K562 (cell line): ENCODE results near the gene TIMM17A. TPM values are rescaled to one million over a fixed set of nuclear protein-coding genes. Genes with fewer than 3 reads are reported as not detected.

Source experiments
- CBX8 ChIP-seq: fragments of 200-600 bp; sonication (generic); IDR thresholded peaks from 2 replicates; pipeline ENCODE4 v1.6.1; 2012; ENCODE audit warnings: borderline replicate concordance, mixed run types, low read depth, mild to moderate bottlenecking, moderate library complexity, mixed read lengths, low read length, control low read depth, inconsistent platforms; ENCODE audit not compliant: poor library complexity, severe bottlenecking; ENCODE audit errors: extremely low read depth
- CC2D1A ChIP-seq: fragments of 450-650 bp; IDR thresholded peaks from 2 replicates; pipeline ENCODE4 v1.6.1; 2017; ENCODE audit warnings: mild to moderate bottlenecking
- CEBPB ChIP-seq: fragments of 450-650 bp; IDR thresholded peaks from 2 replicates; pipeline ENCODE4 v1.6.1; 2016; ENCODE audit warnings: missing genetic modification characterization, missing compliant biosample characterization
- CREB1 ChIP-seq, 2 experiments: sonication (generic) in 1 of 2; formaldehyde crosslinking in 1 of 2; IDR thresholded peaks; 2 replicates each; pipeline versions ENCODE4 v1.6.1 to v1.8.0; 2012 to 2022; ENCODE audit warnings: inconsistent platforms in 1 of 2, mild to moderate bottlenecking in 1 of 2, missing genetic modification reagents in 1 of 2, moderate library complexity in 1 of 2
- DEAF1 ChIP-seq: fragments of 450-650 bp; formaldehyde crosslinking; IDR thresholded peaks from 2 replicates; pipeline ENCODE4 v1.4.0; 2020; ENCODE audit warnings: mild to moderate bottlenecking, moderate library complexity
- E2F3 ChIP-seq: fragments of 250-450 bp; sonication (Bioruptor Pico); IDR thresholded peaks from 2 replicates; pipeline ENCODE4 v1.4.0; 2020; ENCODE audit warnings: mild to moderate bottlenecking
- EP300 ChIP-seq: IDR thresholded peaks from 2 replicates; pipeline ENCODE4 v1.6.1; 2012; ENCODE audit warnings: low read length, improper control_type of control experiment
- HCFC1 ChIP-seq: IDR thresholded peaks from 2 replicates; pipeline ENCODE4 v1.6.1; 2012; ENCODE audit warnings: low read depth, low read length, improper control_type of control experiment
- HMGN3 ChIP-seq: IDR thresholded peaks from 2 replicates; pipeline ENCODE4 v1.6.1; 2011; ENCODE audit warnings: borderline replicate concordance, low read depth, mild to moderate bottlenecking, mixed read lengths, low read length; ENCODE audit not compliant: insufficient read length; ENCODE audit errors: extremely low read depth
- KDM2B ChIP-seq: fragments of 250-450 bp; sonication (Bioruptor Pico); IDR thresholded peaks from 2 replicates; pipeline ENCODE4 v1.8.0; 2021; ENCODE audit warnings: mild to moderate bottlenecking, moderate library complexity
- NCOR1 ChIP-seq: fragments of 450-650 bp; IDR thresholded peaks from 2 replicates; pipeline ENCODE4 v1.6.1; 2016; ENCODE audit warnings: mild to moderate bottlenecking, moderate library complexity
- NUFIP1 ChIP-seq: fragments of 450-650 bp; IDR thresholded peaks from 2 replicates; pipeline ENCODE4 v1.6.1; 2018; ENCODE audit not compliant: partially characterized antibody
- RBM14 ChIP-seq: fragments of 200-400 bp; formaldehyde crosslinking; IDR thresholded peaks from 2 replicates; pipeline ENCODE4 v1.6.1; 2018; ENCODE audit warnings: low read depth, mild to moderate bottlenecking, low read length, moderate library complexity, borderline replicate concordance; ENCODE audit not compliant: insufficient read depth
- RBM39 ChIP-seq: fragments of 200-400 bp; formaldehyde crosslinking; optimal IDR thresholded peaks from 2 replicates; pipeline ENCODE3; 2018; ENCODE audit warnings: low read depth, low read length
- RHOXF2B ChIP-seq: fragments of 250-450 bp; sonication (Bioruptor Pico); conservative IDR thresholded peaks from 2 replicates; pipeline ENCODE4 v1.5.1; 2021
- ZBTB11 ChIP-seq, 3 experiments: fragments of 200-800 bp in 1 of 3; fragments of 250-450 bp in 1 of 3; fragments of 450-650 bp in 1 of 3; sonication (Bioruptor Pico) in 1 of 3; sonication (Bioruptor generic) in 1 of 3; formaldehyde crosslinking in 1 of 3; IDR thresholded peaks; 2 replicates each; pipeline versions ENCODE4 v1.6.1 to v1.8.0; 2016 to 2022; ENCODE audit warnings: mild to moderate bottlenecking in 2 of 3, missing genetic modification characterization in 2 of 3, missing compliant biosample characterization in 1 of 3, moderate library complexity in 1 of 3
- ZNF24 ChIP-seq: fragments of 450-650 bp; IDR thresholded peaks from 2 replicates; pipeline ENCODE4 v1.6.1; 2016
- ZNF583 ChIP-seq: fragments of 250-450 bp; sonication (Bioruptor Pico); IDR thresholded peaks from 2 replicates; pipeline ENCODE4 v1.4.0; 2020
- ZNF740 ChIP-seq, 3 experiments: fragments of 200-800 bp in 1 of 3; sonication (Bioruptor generic) in 1 of 3; sonication (generic) in 1 of 3; formaldehyde crosslinking in 1 of 3; IDR thresholded peaks; 2 replicates each; pipeline versions ENCODE4 v1.6.1 to v1.8.0; 2016 to 2022; ENCODE audit warnings: mild to moderate bottlenecking in 2 of 3, missing compliant biosample characterization in 2 of 3, missing genetic modification characterization in 2 of 3, missing genetic modification reagents in 1 of 3
- polyA plus RNA-seq, 8 experiments: library from polyadenylated mRNA; depleted of rRNA in 4 of 8; stranded (reverse) in 5 of 8; unstranded in 3 of 8; fragments of >200 nt; fragmentation: Nextera tagmentation in 2 of 8; fragmentation: Illumina TruSeq in 1 of 8; extraction: Ambion mirVana in 2 of 8; extraction: Trizol in 1 of 8; gene quantifications; 2 replicates each; pipeline versions ENCODE4 v1.2.1 to v1.2.3, GENCODE V29; 2011 to 2014; ENCODE audit warnings: inconsistent platforms in 1 of 8, missing spikeins in 1 of 8
- total RNA-seq, 7 experiments: library from RNA; depleted of rRNA in 6 of 7; stranded (reverse); fragments of >200 nt in 6 of 7; fragmentation: Illumina TruSeq in 2 of 7; extraction: Trizol in 2 of 7; gene quantifications; 2 replicates each; pipeline versions ENCODE4 v1.2.1 to v1.2.3, GENCODE V29; 2011 to 2021; ENCODE audit warnings: low replicate concordance in 1 of 7

TIMM17A gene
- total and polyA plus RNA-seq, 9 of the 15 experiments (the other 6 are each of a cell fraction or from before 2014, with no cell fraction given), result 116 to 744 (median 180) TPM

GRCh38 chr1:201941420-201942128 is 13.7 kb upstream of the TIMM17A start (continued):
- peak; percentile 58; the same call in 1 of the 2 replicates for TF ChIP-seq EP300
- no peak for TF ChIP-seq HCFC1
- no peak for TF ChIP-seq ZNF24
- TF ChIP-seq KDM2B (CRISPR knock-in tag), result no peak
- no peak for TF ChIP-seq RBM39
- peak in 1 of 3 experiments; percentile 56; a peak in 1 of 6 replicates for TF ChIP-seq ZBTB11 (CRISPR knock-in tag; IDR thresholded peaks at IDR 0.05)
- TF ChIP-seq CEBPB (tag), result no peak
- TF ChIP-seq NCOR1, result peak; percentile 82
- TF ChIP-seq ZNF740 (CRISPR knock-in tag; IDR thresholded peaks at IDR 0.05), result peak; percentile 75; the same call in 1 of the 2 replicates
- no peak for TF ChIP-seq ZNF740 (tag; IDR thresholded peaks at IDR 0.05)
- TF ChIP-seq CBX8, result no peak
- no peak for TF ChIP-seq HMGN3
- no peak for TF ChIP-seq RHOXF2B
- no peak for TF ChIP-seq DEAF1
- TF ChIP-seq ZNF583 (CRISPR knock-in tag), result peak; percentile 59; the same call in 1 of the 2 replicates
- TF ChIP-seq NUFIP1, result no peak
- TF ChIP-seq RBM14, result no peak
- TF ChIP-seq CC2D1A, result peak; percentile 73; the same call in 1 of the 2 replicates
- 0 out of 2 replicates have a peak, but pooled peaks have one; percentile 29 for TF ChIP-seq E2F3 (CRISPR knock-in tag)
- peak; percentile 48; the same call in 1 of the 2 replicates for TF ChIP-seq CREB1 (IDR thresholded peaks at IDR 0.05)
- TF ChIP-seq CREB1 (CRISPR knock-in tag; IDR thresholded peaks at IDR 0.05), result no peak
